Activated CD8-positive, alpha-beta memory T cell treated with anti-CD3 and anti-CD28 coated beads for 24 hours (primary cell): ENCODE measurements around the gene WFS1.

Source experiments
- DNase-seq: peaks from one replicate; pipeline ENCODE4 v3.0.0-alpha.2; 2020

Gene WFS1

DNA sequence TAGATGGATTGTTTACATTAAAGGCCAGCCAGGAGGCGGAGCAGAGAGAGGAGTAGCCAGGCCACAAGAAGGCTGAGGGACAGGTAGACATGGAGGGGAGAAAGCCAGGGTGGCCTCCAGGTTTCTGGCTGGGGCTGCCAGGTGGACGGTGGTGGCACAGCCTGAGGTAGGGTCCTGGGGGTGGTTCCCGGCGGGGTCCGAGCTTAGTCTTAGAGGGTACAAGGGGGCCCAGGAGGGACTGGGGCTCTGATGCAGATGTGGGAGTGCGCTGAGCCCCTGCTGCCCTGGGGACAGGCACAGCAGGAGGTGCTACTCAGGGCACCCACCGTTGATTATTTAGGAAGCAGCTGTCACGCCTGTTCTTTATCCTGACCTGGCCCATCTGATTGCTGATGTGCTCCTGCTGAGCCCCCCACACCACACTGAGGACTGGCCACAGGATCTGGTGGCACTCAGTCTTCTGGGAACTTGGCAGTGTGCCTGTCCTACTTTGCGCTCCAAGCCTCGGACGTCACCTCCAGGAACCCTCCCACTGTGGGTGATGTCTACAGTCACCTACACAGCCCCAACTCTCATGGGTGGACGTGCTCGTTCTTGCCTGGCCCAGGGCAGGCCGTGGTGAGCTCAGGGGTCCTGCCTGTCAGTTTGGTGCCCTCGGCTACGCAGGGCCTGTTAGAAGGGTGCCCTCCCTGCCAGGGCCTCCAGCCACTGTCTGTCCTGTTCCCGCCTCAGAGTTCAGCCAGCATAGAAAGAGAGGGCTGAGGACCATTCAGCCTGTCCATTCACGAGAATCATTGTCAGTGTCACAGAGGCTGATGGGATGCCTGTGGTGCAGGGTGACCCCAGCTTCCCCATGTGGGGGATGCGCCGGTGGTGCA lies 12.0 kb downstream of the WFS1 start:
- no peak for DNase-seq

- DNase-seq: no peak
Measured at GRCh38 chr4:6282314-6282771, 12.7 kb downstream of the WFS1 start.

- DNase-seq: no peak
Measured at GRCh38 chr4:6283282-6283681, 13.6 kb downstream of the WFS1 start.

DNA sequence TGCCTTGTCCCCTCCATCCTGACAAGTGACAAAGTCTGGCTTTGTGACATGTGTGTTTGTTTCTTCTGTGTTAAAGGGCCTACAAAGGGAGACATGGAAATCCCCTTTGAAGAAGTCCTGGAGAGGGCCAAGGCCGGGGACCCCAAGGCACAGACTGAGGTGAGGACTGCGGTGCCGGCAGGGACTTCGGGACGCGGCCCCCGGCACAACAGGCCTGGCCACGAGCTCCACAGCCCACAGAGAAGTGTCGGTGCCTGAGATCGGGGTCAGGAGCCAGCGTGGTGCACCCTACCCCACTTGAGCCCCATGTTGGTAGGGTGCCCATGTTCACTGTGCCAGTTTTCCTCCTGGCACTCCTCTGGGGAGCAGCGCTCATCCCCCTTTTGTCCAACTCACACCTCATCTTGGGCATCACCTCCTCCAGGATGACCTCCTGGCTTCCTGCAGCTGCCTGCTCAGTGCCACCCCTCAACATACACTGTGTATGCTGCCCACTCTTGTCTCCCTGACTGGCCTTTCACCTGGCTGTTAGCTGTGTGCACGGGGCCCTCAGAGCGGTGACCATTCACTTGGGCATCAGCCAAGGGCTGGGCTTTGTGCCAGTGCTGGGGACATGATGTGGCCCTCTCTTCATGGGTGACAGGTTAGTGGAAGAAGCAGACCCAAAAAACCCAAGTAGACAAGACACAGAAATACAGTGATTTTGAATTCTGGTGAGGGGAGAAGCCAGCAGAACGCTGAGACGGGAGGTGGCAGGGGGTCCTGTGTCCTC lies 17.6 kb downstream of the WFS1 start:
- DNase-seq: no peak

- DNase-seq: no peak
Measured at GRCh38 chr4:6288342-6288741, 18.7 kb downstream of the WFS1 start.

- DNase-seq: no peak
Measured at GRCh38 chr4:6288871-6289270, 19.2 kb downstream of the WFS1 start.

- no peak for DNase-seq
Measured at GRCh38 chr4:6290256-6290655, 20.6 kb downstream of the WFS1 start.

DNA sequence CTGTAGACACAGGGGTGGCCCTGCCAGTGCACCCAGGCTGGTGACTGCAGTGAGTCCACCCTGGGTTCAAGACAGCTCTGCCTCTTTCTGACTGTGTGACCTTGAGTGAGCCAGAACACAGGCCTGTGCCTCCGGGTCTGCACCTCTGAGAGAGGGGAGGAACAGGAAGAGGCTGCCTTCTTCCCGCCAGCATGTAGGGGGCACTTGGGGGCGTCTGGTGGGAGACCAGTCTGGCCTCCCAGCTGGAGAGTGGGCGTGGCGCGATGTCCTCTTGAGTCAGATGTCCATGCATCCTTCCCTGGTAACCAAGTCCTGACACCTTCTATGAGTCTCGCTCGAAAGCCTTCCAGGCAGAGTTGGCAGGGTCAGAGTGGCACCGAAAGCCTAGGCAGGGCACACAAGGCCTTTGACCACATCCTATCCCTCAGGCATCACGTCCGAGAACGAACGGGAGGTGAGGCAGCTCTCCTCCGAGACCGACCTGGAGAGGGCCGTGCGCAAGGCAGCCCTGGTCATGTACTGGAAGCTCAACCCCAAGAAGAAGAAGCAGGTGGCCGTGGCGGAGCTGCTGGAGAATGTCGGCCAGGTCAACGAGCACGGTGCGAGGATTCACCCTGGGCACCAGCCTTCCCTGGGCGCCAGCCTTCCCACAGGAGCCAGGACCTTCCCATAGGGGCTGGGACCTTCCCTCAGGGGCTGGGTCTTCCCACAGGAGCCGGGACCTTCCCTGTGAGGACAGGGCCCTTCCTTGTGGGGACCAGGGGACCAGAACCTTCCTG lies 21.3 kb downstream of the WFS1 start:
- no peak for DNase-seq

GRCh38 chr4:6291784-6292297 lies 22.2 kb downstream of the WFS1 start:
- no peak for DNase-seq

GRCh38 chr4:6292376-6293096 lies 22.9 kb downstream of the WFS1 start:
- no peak for DNase-seq

GRCh38 chr4:6293097-6293445 lies 23.4 kb downstream of the WFS1 start:
- DNase-seq: no peak

DNA sequence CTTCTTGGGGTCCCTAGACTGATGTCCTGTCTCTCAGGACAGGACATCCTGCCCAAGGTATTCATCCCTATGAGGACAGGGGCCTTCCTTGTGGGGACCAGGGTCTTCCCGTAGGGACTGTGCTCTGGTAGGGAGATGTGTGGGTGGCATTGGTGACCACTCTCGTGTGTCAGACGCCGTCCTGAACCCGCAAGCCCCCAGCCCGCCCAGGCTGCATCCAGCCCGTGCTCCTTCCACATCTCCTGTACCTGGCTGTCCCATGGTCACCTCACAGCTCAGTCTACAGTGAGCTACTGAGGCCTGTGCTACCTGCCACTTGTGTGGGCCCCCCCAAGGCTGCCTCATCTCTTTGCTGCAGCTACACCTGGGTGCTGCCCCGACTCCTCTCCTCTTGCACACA lies 24.0 kb downstream of the WFS1 start:
- DNase-seq: no peak

GRCh38 chr4:6294705-6295421 lies 25.2 kb downstream of the WFS1 start:
- no peak for DNase-seq

GRCh38 chr4:6295495-6295894 lies 25.8 kb downstream of the WFS1 start:
- DNase-seq: no peak

- DNase-seq: no peak
Measured at GRCh38 chr4:6296026-6296425, 26.4 kb downstream of the WFS1 start.

DNA sequence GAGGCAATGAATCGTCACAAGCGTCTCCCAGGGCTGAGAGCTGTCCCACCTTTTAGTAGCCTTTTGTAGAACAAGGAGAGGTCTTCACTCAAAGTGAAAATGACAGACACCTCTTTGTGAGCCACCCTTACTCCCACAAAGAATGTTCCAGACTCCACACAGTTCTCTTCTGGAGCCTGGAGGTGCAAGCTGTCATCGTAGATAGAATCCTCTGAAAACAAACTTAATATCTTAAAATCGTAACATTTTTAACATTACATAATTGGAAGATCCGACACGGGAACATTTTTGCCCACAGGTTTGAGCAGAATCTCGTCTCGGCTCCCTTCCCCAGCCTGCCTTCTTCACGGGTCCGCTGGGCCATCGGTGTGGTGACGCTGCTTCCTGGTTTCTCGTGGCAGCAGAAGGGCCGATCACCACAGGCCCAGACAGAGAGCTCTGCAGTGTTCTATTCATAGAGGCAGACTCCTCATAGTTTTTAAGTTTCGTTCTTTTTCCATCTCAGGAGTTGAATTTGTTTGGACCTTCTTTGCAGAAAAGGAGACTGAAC lies 27.7 kb downstream of the WFS1 start:
- no peak for DNase-seq

- DNase-seq: no peak
Measured at GRCh38 chr4:6298035-6298434, 28.4 kb downstream of the WFS1 start.

DNA sequence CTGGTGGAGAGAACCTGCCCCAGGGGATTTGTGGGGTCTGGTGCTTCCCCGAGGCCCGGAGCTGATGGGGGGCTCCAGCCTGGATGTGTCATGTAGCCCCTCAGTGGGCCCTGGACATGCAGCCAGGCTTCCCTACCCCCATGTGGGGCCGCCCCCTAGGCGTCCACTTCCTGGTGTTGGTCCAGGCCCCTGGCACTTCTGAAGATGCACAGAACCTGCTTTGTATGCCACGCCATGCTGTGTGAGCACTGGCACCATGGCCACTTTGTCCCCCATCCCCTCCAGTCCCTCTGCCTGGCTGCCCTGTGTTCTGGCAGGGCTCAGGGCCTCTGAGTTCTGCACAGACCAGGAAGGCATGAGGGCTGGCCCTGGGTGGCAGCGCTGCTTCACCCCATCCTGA lies 29.2 kb downstream of the WFS1 start:
- no peak for DNase-seq

- no peak for DNase-seq
Measured at GRCh38 chr4:6299875-6300274, 30.2 kb downstream of the WFS1 start.

- no peak for DNase-seq
Measured at GRCh38 chr4:6300359-6300758, 30.7 kb downstream of the WFS1 start.

- no peak for DNase-seq
Measured at GRCh38 chr4:6301051-6301731, 31.5 kb downstream of the WFS1 start.
